ENCODE data around the gene ZNF350.
"Not testable (repeated sequence)": the region's sequence is repeated elsewhere in the genome, so short reads cannot be mapped to it uniquely, and the experiment has no call there.

Gene ZNF350

GRCh38 chr19:51986309-51987291, at the start of gene ZNF350:
Gene ZNF350, minus strand, starts transcription at chr19:51986840. Its CDS starts 12,480 bp downstream, at chr19:51974360.
- FAIRE-seq (peak; percentile 35), DNase-seq (ENCODE audit: low spot score) (peak; percentile 83)

- DNase-seq (ENCODE audit: low spot score) (no peak), FAIRE-seq (no peak)
Observed at GRCh38 chr19:52034051-52034728, 47.5 kb upstream of the ZNF350 start.

GRCh38 chr19:52028780-52029123, 42.1 kb upstream of the ZNF350 start:
- no peak for DNase-seq (ENCODE audit: low spot score)
- FAIRE-seq = no peak

GRCh38 chr19:52028027-52028779, 41.6 kb upstream of the ZNF350 start, which contains the start of gene ZNF614:
Gene ZNF614, minus strand, starts transcription at chr19:52028379. Its CDS starts 2,634 bp downstream, at chr19:52025745.
- DNase-seq (ENCODE audit: low spot score) (peak; percentile 91), FAIRE-seq (no peak)

- FAIRE-seq; DNase-seq (ENCODE audit: low spot score): not testable (repeated sequence)
Observed at GRCh38 chr19:52026255-52026990, 39.8 kb upstream of the ZNF350 start.

- DNase-seq (ENCODE audit: low spot score); FAIRE-seq: not testable (repeated sequence)
Observed at GRCh38 chr19:52024478-52024877, 37.8 kb upstream of the ZNF350 start.

GRCh38 chr19:52022193-52022592, 35.6 kb upstream of the ZNF350 start:
- FAIRE-seq = no peak

GRCh38 chr19:52020506-52020905, 33.9 kb upstream of the ZNF350 start:
- DNase-seq (ENCODE audit: low spot score) (no peak), FAIRE-seq (no peak)

More at GRCh38 chr19:52022193-52022592, 35.6 kb upstream of the ZNF350 start:
- DNase-seq (ENCODE audit: low spot score) = no peak

GRCh38 chr19:52010674-52011073, 24.0 kb upstream of the ZNF350 start:
- DNase-seq (ENCODE audit: low spot score) = no peak
- FAIRE-seq = no peak

- peak; percentile 84 for DNase-seq (ENCODE audit: low spot score)
- peak; percentile 46 for FAIRE-seq
Observed at GRCh38 chr19:52007806-52008557, 21.3 kb upstream of the ZNF350 start, which contains the start of gene ZNF615. Gene ZNF615, minus strand, starts transcription at chr19:52008211. Its CDS starts 4,500 bp downstream, at chr19:52003711.

- FAIRE-seq (no peak), DNase-seq (ENCODE audit: low spot score) (peak; percentile 37)
Observed at GRCh38 chr19:52007451-52007805, 20.8 kb upstream of the ZNF350 start.

GRCh38 chr19:51994048-51994644, 7.5 kb upstream of the ZNF350 start:
- no peak for DNase-seq (ENCODE audit: low spot score)
- FAIRE-seq = no peak

GRCh38 chr19:51993422-51993821, 6.8 kb upstream of the ZNF350 start:
- FAIRE-seq = no peak
- DNase-seq (ENCODE audit: low spot score) = no peak

- DNase-seq (ENCODE audit: low spot score) = no peak
Observed at GRCh38 chr19:51983361-51983760, 3.3 kb downstream of the ZNF350 start.

GRCh38 chr19:51980926-51981325, 5.7 kb downstream of the ZNF350 start:
- not testable (repeated sequence) for FAIRE-seq; DNase-seq (ENCODE audit: low spot score)

More at GRCh38 chr19:51983361-51983760, 3.3 kb downstream of the ZNF350 start:
- FAIRE-seq = no peak

GRCh38 chr19:51980116-51980736, 6.4 kb downstream of the ZNF350 start:
- FAIRE-seq (no peak), DNase-seq (ENCODE audit: low spot score) (no peak)

GRCh38 chr19:51978882-51979281, 7.8 kb downstream of the ZNF350 start:
- FAIRE-seq = no peak
- no peak for DNase-seq (ENCODE audit: low spot score)

GRCh38 chr19:51977346-51977745, 9.3 kb downstream of the ZNF350 start:
- DNase-seq (ENCODE audit: low spot score) (no peak), FAIRE-seq (no peak)

GRCh38 chr19:51976852-51977251, 9.8 kb downstream of the ZNF350 start:
- no peak for DNase-seq (ENCODE audit: low spot score)

More at GRCh38 chr19:51976852-51977251, 9.8 kb downstream of the ZNF350 start:
- FAIRE-seq = no peak

Data from urothelium cell line (cell line).